DND-41 (cell line): ENCODE results near the gene TWF1.

Experiments used
- CTCF ChIP-seq: IDR thresholded peaks from 2 replicates; pipeline ENCODE4 v1.5.1; 2012; ENCODE audit warnings: borderline replicate concordance, low read length, moderate library complexity, mild to moderate bottlenecking; ENCODE audit not compliant: poor library complexity, severe bottlenecking; ENCODE audit errors: extremely low read depth
- EZH2 ChIP-seq: IDR thresholded peaks from 3 replicates; pipeline ENCODE4 v1.6.1; 2012; ENCODE audit warnings: borderline replicate concordance, low read depth, mild to moderate bottlenecking, moderate library complexity, low read length, inconsistent platforms; ENCODE audit not compliant: severe bottlenecking

- no peak for TF ChIP-seq EZH2
- TF ChIP-seq CTCF: no peak
Measured at GRCh38 chr12:43815416-43815815, 9.3 kb upstream of the TWF1 start.
